Left cardiac atrium (tissue), 4 donors: ENCODE measurements around the gene KLHDC4. TPM values are rescaled to one million over a fixed set of nuclear protein-coding genes. Genes with fewer than 3 reads are reported as not detected.
"Not testable (repeated sequence)": the region's sequence is repeated elsewhere in the genome, so short reads cannot be mapped to it uniquely, and the experiment has no call there.

Experiments used
- ATAC-seq, 2 donors: fragments of 200-7000 bp; cut with Tn5 transposase; one replicate each; pipeline ENCODE4 v1.9.1; 2020; ENCODE audit warnings: mild to moderate bottlenecking in 2 of 2, moderate library complexity in 2 of 2
- DNase-seq: peaks from one replicate; pipeline ENCODE4 v3.0.0-alpha.2; 2020
- intact Hi-C, 2 donors: fragments of 100-400 bp; cut with DNase I; formaldehyde crosslinking; loops; one replicate each; pipeline versions ENCODE4 v1.14.1 to v1.15.1; 2022 to 2023
- total RNA-seq, 2 donors: library from RNA; stranded (reverse); fragmentation: NEBNext Ultra II Directional; extraction: Animal tissue kit (Norgen Biotek cat#: 25700); gene quantifications; one replicate each; pipeline ENCODE4 v1.2.1, GENCODE V29; 2021
- donor health status: DM: no; HTN: yes; CAD: no.
- donor health status: DM: no; HTN: yes; CAD: no; lungs with severe emphysema.
- donor health status: DM: yes; HTN: yes; CAD: no.
- donor health status: Dilated cardiomyopathy.

The KLHDC4 gene
- total RNA-seq, 2 donors from 2014 or later = 11.4 to 18.0 TPM

- peak; percentile 15 to 20 for ATAC-seq
- intact Hi-C loops = no loop called here
Observed at GRCh38 chr16:87789437-87790291, 23.9 kb upstream of the KLHDC4 start.

GRCh38 chr16:87788730-87789436, 23.1 kb upstream of the KLHDC4 start:
- DNase-seq, ATAC-seq, intact Hi-C loops: not testable (repeated sequence)

More at GRCh38 chr16:87789437-87790291, 23.9 kb upstream of the KLHDC4 start:
- no peak for DNase-seq

- intact Hi-C loops = not testable (repeated sequence)
Observed at GRCh38 chr16:87787451-87788091, 21.8 kb upstream of the KLHDC4 start.

GRCh38 chr16:87784812-87785211, 19.0 kb upstream of the KLHDC4 start:
- intact Hi-C loops = no loop called here
- DNase-seq = no peak

More at GRCh38 chr16:87787451-87788091, 21.8 kb upstream of the KLHDC4 start:
- not testable (repeated sequence) for ATAC-seq, DNase-seq

GRCh38 chr16:87782033-87782432, 16.2 kb upstream of the KLHDC4 start:
- intact Hi-C loops = no loop called here
- DNase-seq (no peak), ATAC-seq (no peak)

More at GRCh38 chr16:87784812-87785211, 19.0 kb upstream of the KLHDC4 start:
- ATAC-seq = peak in 1 of 2 donors; percentile 39

GRCh38 chr16:87780385-87780989, 14.7 kb upstream of the KLHDC4 start:
- intact Hi-C loops = no loop called here
- DNase-seq = peak; percentile 49
- peak in 1 of 2 donors; percentile 9 for ATAC-seq

- intact Hi-C loops = loop anchor here (1.0 to 10.0 kb wide), 3 partner anchors 92 to 126 kb away; no protein-coding TSS in a partner anchor
- DNase-seq (peak; percentile 92), ATAC-seq (peak; percentile 93 to 94)
Observed at GRCh38 chr16:87778830-87779579, 13.2 kb upstream of the KLHDC4 start.

- ATAC-seq (peak in 1 of 2 donors; percentile 4), DNase-seq (no peak)
- intact Hi-C loops = loop anchor here (2.0 to 10.0 kb wide), 2 partner anchors 92 to 126 kb away; no protein-coding TSS in a partner anchor
Observed at GRCh38 chr16:87778476-87778829, 12.7 kb upstream of the KLHDC4 start.

GRCh38 chr16:87773836-87774235, 8.1 kb upstream of the KLHDC4 start:
- intact Hi-C loops = loop anchor here in 1 of 2 donors (10.0 kb wide), 1 partner anchor 131 kb away; no protein-coding TSS in a partner anchor
- ATAC-seq, DNase-seq: not testable (repeated sequence)

- intact Hi-C loops = loop anchor here in 1 of 2 donors (5.0 kb wide), 1 partner anchor 180 kb away; no protein-coding TSS in a partner anchor
- not testable (repeated sequence) for DNase-seq
Observed at GRCh38 chr16:87767456-87767855, 1.7 kb upstream of the KLHDC4 start.

GRCh38 chr16:87766485-87766797, 655 bp upstream of the KLHDC4 start:
- intact Hi-C loops = loop anchor here in 1 of 2 donors (5.0 kb wide), 1 partner anchor 179 kb away; no protein-coding TSS in a partner anchor
- no peak for DNase-seq
- ATAC-seq = no peak

More at GRCh38 chr16:87767456-87767855, 1.7 kb upstream of the KLHDC4 start:
- ATAC-seq = not testable (repeated sequence)

GRCh38 chr16:87765473-87765775, 362 bp downstream of the KLHDC4 start:
- intact Hi-C loops = loop anchor here in 1 of 2 donors (5.0 kb wide), 1 partner anchor 178 kb away; no protein-coding TSS in a partner anchor
- DNase-seq = no peak
- peak in 1 of 2 donors; percentile 48 for ATAC-seq

GRCh38 chr16:87764600-87765472, 950 bp downstream of the KLHDC4 start:
- ATAC-seq (peak in 1 of 2 donors; percentile 58), DNase-seq (no peak)
- intact Hi-C loops = loop anchor here in 1 of 2 donors (5.0 kb wide), 1 partner anchor 178 kb away; no protein-coding TSS in a partner anchor

- DNase-seq (no peak), ATAC-seq (no peak)
- intact Hi-C loops = no loop called here
Observed at GRCh38 chr16:87762620-87763019, 3.2 kb downstream of the KLHDC4 start.

- intact Hi-C loops = no loop called here
- DNase-seq = no peak
- no peak for ATAC-seq
Observed at GRCh38 chr16:87762071-87762571, 3.7 kb downstream of the KLHDC4 start.

- DNase-seq (no peak), ATAC-seq (no peak)
- intact Hi-C loops = no loop called here
Observed at GRCh38 chr16:87761060-87761459, 4.7 kb downstream of the KLHDC4 start.

- DNase-seq = no peak
- intact Hi-C loops = no loop called here
- ATAC-seq = no peak
Observed at GRCh38 chr16:87757841-87758426, 7.9 kb downstream of the KLHDC4 start.
